CMK (cell line): ENCODE data around the gene TIPRL.
"Not testable (repeated sequence)": the region's sequence is repeated elsewhere in the genome, so short reads cannot be mapped to it uniquely, and the experiment has no call there.

Experiments
- DNase-seq: peaks from one replicate; pipeline ENCODE4 v3.0.0-alpha.2; 2010; ENCODE audit warnings: low read depth

TIPRL gene

DNA sequence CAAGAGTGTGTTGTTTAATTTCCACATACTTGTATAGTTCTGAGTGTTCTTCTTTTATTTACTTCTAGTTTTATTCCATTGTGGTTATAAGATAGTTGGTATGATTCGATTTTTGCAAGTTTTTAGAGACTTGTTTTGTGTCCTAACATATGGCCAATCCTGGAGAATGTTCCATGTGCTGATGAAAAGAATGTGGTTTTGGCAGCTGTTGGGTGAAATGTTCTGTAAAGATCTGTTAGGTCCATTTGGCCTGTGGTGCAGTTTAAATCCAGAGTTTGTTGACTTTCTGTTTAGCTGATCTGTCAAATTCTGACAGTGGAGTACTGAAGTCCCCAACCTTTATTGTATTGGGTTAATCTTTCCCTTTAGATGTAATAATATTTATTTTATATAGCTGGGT lies 19.5 kb upstream of the TIPRL start:
- DNase-seq, result no peak

DNA sequence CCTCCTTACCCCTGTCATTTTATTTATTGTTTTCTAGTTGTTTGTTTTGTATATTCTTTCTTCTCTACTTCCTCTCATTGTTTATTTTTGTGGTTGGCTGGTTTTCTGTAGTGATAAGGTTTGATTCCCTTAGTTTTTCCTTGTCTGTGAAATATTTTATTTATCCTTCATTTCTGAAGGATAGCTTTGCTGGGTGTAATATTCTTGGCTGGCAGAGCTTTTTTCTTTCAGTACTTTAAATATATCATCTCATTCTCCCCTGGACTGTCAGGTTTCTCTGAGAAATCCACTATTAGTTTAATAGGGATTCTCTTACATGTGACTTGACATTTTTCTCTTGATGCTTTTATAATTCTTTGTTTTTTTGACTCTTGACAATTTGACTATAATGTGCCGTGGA lies 18.8 kb upstream of the TIPRL start:
- DNase-seq, result no peak

DNA sequence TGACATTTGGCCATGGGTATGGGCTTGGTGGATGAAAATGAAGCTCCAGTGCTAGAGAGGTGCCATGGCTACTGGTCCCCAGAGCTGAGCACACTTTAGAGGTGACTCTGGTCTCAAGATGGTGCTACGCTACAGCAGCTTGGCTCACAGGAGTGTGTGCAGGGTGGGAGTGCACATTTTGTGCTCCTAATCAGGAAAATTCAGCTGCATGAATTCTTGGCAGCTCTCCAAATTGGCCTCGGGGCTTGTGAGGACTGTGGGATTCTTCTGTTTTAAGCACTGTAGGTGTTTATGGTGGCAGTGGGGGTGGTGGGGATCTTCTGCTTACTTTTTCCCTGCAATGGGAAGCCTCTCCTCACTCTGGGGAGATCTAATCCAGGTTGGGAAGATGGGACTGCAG lies 17.3 kb upstream of the TIPRL start:
- DNase-seq, result no peak

DNA sequence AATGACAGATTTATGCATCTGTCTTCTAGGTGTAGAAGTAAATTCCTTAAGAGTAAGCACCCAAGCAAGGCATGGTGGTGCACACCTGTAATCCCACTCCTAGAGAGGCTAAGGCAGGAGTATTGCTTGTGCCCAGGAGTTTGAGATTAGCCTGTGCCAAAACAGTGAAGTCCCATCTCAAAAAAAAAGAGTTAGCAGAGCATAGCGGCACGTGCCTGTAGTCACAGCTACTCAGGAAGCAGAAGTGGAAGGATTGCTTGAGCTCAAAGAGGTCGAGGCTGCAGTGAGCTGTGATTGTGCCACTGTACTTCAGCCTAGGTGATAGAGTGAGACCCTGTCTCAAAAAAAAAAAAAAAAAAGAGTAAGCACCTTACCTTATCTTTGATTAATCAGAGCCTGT lies 15.1 kb upstream of the TIPRL start:
- DNase-seq, result no peak

DNA sequence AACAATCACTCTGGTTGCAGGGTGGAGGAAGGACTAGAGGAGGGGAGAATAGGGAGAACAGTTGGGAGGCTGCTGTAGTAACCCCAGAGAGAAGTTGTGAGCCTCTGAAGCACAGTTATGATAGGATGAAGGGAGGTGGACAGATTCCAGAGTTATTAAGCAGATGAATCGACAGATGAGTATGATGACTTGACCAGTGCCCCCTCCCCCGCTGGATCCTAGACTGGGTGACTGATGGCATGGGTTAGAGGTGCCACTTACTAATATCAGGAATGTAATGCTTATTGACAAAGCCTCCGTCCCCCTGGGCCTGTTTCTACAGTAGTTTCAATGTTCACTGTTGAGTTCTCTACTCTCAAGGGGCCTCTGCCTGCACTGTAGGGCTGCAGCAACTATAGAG lies 14.0 kb upstream of the TIPRL start:
- no peak for DNase-seq

DNA sequence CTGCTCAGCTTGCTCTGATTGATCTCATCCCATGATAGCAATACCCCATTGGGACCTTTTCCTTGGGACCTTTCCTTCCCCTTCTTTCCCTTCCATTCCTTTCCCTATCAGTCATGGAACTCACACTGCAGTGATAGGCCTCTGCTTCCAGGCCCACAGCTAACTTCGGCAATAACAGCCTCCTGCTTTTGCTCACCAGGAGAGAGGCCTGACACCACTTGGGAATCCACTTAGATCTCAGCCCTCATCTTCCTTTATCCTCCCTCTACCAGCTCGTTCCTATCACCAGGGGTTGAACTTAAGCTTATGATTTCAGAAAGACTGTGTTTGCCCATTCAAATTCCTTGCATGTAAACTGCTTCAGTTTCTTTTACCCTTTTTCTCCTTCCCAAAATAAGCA lies 11.0 kb upstream of the TIPRL start:
- DNase-seq, result no peak

DNA sequence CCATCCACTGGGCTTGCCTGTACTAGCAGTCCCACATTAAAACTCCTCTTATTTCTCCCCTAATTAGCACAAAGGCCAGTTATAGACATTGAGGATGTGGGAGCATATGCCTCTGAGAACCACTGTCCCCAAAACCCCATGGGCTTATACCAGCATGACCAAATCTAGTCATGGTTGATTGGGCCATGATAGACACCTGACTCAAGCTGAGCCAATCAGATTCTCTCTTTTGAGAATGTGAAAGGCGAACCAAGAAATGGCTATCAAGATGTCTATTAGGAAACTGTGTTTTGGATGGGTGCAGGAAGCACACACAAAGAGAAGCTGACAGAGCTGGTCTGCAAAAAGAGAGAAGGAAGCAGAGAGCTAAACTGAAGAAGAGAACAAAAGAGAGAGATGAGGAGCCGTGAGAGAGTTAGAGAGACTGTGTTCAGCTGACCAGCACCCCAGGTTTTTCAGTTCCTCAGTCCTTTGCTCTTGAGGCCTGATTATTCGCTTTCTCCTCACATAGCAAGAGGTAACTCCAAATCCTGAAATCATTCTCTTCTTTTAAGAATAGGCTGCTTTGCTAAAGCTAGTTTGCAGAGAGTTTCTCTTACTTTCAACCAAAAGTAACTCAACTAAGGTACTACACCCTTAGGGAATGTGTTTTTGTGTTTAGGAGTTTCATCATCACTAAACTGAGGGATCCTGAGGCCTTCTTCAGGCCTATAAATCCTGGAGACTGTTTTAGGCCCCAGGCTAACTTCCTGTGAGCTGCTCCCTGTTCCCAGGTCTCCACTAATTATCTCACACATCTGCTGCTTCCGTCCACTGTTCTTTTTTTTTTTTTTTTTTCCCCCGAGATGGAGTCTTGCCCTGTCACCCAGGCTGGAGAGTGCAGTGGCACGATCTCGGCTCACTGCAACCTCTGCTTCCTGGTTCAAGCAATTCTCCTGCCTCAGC lies 7.9 kb upstream of the TIPRL start:
- DNase-seq, result no peak

DNA sequence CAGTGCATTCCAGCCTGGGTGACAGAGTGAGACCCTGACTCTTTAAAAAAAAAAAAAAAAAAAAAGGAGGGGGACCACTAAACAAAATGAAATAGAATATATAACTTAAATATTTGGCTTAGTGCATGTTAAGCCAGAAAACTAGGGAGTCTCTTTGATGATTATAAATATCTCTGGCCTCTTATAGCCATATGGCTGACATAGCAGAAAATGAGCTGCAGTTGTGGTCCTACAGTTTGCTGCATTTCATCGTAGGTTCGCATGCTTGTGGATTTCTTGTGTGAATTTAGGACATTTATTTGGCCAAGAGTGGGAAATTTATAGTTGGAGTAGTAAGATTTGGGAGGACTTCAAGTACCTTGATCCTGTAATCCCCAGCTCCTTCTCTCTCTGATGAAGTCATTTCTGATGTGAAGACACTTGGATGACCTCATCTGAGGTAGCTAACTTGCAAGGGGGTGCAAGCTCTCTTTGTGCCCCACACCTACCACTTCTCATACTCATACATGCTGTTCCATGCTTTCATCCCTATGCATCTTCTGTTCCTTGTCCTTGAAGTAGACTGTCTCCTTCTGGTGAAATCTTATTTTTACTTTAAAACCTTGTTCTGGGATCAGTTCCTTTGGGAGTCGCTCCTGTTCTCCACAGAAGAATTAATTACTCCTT lies 6.4 kb upstream of the TIPRL start:
- no peak for DNase-seq

DNA sequence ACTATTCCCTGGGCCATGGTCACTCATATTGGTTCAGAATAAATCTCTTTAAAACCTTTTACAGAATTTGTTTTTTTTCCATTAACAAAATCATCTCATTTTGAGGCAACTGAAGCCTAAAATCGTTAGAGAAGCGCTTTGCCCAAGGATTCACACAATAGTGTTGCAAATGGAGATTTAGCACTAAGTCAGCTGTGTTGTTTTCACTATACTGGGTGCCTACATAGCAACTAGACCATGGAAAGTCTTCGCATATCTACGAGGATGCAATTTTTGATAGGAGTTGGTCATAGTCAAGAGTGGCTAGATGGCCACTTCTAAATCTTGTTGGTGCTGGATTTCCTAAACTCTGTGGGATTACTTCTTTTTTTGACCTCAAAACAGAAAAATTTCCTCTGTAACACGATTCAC lies 530 bp upstream of the TIPRL start:
- no peak for DNase-seq

DNA sequence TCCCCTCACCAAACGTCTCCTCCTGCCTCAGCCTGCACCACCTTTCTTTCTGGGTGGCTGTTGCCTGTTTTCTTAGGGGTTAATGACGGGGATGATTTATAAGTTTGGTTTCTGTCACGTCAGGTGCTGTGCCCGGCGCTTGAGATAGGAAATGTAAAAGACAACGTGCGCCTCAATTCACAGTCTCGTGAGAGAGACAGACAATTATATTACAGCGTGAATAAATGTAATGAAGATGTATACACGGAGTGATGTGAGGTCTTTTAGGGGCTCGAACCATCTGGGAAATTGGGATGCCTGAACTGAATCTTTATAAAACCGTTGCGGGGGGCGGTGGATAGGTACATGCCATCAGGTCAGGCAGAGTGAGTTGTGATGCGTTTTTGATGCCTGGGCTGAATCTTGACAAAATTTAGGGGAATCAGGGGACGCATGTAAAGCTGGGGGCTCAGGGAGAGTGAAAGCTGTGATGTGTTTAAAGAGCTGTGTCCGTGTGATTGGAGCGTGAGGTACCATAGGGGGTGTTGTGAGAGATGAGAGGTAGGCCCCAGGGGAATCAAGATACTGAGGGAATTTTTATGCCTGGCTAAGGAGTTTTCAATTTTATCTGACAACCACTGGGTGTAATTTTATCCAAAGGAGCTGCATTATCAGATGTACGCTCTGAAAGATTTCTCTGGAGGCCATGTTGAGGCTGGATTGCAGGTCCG lies 831 bp downstream of the TIPRL start:
- no peak for DNase-seq

DNA sequence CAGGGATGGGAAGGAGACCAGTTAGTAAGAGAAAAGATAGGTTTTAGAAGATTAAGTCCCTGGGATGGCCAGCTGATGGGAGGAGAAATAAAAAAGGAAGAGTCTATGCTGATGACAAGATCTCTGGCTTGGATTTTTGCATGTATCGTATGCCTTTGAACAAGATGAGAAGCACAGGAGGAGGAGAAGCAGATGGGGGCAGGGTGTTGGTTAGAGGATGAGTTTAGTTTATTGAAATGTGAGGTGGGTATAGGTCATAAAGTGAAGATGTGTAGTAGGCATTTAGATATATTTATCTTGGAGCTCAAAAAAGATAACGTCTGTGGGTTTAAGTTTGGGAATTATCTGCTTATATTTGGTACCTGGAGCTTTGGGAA lies 1.4 kb downstream of the TIPRL start:
- no peak for DNase-seq

DNA sequence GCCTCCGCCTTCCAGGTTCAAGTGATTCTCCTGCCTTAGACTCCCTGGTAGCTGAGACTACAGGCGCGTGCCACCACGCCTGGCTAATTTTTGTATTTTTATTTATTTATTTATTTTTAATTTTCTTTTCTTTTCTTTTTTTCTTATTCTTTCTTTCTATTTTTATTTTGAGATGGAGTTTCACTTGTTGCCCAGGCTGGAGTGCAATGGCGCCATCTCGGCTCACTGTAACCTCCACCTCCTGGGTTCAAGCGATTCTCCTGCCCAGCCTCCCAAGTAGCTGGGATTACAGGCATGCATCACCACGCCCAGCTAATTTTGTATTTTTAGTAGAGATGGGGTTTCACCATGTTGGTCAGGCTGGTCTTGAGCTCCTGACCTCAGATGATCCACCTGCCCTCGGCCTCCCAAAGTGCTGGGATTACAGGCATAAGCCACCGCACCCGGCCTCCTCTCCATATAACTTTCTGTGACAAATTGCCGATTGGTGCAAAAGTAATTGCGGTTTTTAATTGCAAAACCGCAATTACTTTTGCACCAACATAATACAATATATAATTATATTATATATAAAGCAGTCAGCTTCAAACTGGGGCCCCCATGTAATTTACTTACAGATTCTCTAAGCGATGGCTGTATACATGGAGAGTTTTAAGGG lies 2.4 kb downstream of the TIPRL start:
- DNase-seq, result not testable (repeated sequence)

DNA sequence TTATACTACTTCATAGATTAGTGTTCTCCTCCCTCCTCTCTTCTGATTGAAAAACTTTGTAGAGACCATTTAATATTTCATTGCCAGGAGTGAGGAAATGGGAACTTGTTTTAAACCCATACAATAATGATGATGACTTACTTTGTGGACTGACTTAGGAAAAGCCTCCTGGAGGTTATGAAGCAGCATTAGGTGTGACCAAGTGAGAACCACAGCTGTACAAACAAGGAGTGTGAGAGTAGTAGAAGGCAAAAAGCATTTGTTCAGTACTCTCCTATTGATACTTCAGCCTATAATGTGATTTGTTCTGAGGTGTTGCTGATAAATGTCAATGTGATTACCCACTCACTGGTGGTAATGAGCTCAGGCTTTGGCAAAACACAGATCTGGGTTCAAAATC lies 8.4 kb downstream of the TIPRL start:
- no peak for DNase-seq

DNA sequence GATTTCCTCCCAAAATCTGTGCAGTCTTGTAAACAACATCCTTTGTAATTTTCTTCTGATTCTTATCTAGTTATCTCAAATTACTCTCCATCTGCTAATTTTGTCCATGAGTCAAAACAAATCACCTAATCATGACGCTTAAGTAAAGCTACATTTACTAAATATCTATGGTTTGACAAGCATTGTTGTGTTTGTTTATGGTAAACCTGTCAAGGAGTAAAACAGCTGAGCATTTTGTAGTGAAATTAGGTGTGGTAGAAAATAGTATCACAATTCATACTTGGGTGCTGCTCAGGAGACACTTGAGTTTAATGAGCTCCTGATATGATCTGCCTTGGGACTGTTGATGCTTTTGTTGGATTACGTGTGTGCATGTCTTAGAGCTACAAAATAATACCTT lies 11.6 kb downstream of the TIPRL start:
- no peak for DNase-seq

DNA sequence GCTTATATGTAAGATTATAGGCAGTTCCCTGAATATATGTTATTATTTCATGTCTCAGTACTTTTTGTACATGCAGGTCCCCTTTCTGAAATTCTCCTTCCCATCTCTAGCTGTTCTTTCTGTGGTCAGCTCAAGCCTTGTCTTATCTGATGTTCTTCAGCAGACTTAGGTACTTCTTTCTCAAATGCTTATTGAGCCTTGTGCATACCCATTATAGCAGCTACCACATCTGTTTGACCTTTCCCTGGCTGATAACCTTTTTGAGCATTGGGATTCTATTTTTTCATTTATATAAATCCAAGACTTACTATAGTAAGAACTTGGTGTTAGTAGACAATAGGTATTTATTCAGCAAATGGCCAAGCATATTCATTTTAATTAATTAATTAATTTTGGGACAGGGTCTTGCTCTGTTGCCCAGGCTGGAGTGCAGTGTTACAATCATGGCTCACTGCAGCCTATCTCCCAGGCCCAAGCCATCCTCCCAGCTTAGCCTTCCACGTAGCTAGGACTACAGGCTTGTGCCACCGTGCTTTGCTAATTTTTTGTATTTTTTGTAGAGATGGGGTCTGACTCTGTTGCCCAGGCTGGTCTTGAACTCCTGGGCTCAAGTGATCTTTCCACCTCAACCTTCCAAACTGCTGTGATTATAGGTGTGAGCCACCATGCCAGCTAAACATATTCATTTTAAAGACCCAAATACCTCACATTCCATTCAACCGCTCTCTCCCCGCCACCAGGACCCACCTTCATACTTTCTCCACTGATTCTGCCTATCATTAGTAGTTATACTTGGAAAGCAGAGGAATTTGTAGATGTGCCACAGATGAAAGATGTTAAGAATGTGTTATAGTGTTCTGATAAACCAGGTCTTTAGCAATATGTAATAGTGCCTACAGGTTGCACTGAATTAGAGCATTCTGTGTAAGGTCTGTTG lies 16.7 kb downstream of the TIPRL start:
- DNase-seq, result no peak

DNA sequence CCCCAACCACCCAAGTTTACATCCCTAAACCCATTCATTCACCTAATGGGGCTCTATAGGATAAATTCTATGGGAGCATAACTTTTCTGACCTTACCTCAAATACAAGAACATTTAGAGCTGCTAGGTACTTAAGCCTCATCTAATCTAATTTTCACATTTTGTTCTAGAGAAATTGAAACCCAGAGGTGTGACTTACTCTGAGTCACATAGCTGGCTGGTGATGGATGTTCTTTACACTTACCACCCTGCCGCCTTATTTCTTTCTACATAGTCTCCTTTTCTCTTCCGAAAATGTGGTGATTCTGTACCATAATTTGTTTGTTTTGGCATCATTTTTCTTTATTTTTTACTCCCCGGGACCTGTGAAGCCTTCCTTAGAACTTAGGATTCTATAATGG lies 20.3 kb downstream of the TIPRL start:
- no peak for DNase-seq

DNA sequence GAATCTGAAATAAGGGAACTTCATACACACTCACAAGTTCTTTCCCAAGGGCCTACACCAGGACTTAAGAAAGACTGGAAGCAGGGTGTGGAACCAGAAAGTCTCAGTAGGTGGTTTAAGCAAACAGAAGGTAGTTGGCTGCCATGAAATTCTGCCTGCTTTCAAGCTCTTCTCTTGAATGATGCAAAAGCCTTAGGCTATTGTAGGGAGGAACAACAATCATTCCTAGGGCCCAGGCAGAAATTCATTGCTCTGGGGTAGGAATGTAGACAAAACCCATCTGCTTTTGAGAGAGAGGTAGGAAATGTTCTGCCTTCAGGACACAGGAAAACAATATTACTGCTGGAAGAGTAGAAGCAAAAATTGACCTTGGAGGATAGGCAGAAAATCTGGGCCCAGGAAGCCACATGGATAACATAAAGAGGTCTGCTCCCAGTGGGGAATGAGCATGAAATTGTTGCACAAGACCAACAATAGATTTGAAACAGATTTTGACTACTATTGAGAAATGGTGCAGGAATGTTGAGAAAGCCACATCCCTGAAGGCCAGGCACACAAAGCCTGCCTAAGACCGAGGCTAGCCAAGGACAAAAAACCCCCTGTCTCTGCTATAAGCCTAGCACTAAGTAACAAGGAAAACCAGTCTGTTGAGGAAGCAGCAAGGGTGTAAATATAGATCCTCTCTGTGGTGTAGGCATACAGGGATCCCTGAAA lies 24.3 kb downstream of the TIPRL start:
- no peak for DNase-seq

DNA sequence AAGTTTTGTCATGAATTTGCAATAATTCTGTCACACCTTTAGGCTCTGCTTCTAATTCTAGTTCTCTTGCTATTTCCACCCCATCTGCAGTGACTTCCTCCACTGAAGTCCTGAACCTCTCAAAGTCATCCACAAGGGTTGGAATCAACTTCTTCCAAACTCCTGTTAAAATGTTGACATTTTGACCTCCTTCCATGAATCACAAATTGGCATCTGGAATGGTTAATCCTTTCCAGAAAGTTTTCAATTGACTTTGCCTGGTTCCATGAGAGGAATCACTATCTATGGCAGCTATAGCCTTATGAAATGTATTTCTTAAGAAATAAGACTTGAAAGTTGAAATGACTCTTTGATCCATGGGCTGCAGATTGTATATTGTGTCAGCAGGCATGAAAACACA lies 27.3 kb downstream of the TIPRL start:
- DNase-seq, result no peak

DNA sequence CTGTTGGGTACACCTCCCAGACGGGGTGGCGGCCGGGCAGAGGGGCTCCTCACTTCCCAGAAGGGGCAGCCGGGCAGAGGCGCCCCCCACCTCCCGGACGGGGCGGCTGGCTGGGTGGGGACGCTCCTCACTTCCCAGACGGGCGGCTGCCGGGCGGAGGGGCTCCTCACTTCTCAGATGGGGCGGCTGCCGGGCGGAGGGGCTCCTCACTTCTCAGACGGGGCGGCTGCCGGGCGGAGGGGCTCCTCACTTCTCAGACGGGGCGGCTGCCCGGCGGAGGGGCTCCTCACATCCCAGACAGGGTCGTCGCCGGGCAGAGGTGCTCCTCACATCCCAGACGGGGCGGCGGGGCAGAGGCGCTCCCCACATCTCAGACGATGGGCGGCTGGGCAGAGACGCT lies 28.9 kb downstream of the TIPRL start:
- not testable (repeated sequence) for DNase-seq

DNA sequence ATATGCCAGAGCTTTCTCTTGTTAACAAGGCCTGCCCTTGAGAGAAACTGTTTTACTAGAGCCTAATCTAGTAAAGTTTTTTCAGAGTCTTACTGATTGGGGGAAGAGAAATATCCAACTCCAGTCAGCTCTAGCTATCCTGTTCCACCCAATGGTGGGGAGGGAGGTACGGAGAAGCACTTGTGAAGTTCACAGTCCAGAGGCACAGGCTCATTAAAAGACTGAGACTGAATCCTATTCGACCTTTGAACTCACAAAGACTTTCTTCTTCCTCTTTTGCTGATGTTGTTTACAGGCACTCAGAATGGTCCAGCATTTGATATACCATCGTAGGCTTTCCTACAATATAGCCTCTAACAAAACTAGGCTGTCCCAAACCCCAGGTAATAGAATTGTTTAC lies 31.6 kb downstream of the TIPRL start:
- DNase-seq, result no peak

DNA sequence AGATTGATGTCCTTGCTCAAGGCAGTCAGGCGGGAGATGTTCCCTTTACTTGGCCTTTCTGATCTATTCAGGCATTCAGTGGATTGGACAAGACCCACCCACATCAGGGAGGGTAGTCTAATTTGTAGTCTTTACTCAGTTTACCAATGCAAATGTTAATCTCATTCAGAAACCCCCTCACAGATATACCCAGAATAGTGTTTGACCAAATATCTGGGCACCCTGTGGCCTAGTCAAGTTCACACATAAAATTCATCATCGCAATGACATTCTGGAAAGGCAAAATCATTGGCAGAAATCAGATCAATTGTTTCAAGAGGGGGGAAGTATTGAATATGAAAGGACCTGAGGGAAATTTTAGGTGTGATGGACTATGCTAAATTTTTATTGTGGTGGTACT lies 34.6 kb downstream of the TIPRL start:
- no peak for DNase-seq
